Measurements from ENCODE around the gene MCF2L.
"Not testable (repeated sequence)": the region's sequence is repeated elsewhere in the genome, so short reads cannot be mapped to it uniquely, and the experiment has no call there.

MCF2L gene

DNA sequence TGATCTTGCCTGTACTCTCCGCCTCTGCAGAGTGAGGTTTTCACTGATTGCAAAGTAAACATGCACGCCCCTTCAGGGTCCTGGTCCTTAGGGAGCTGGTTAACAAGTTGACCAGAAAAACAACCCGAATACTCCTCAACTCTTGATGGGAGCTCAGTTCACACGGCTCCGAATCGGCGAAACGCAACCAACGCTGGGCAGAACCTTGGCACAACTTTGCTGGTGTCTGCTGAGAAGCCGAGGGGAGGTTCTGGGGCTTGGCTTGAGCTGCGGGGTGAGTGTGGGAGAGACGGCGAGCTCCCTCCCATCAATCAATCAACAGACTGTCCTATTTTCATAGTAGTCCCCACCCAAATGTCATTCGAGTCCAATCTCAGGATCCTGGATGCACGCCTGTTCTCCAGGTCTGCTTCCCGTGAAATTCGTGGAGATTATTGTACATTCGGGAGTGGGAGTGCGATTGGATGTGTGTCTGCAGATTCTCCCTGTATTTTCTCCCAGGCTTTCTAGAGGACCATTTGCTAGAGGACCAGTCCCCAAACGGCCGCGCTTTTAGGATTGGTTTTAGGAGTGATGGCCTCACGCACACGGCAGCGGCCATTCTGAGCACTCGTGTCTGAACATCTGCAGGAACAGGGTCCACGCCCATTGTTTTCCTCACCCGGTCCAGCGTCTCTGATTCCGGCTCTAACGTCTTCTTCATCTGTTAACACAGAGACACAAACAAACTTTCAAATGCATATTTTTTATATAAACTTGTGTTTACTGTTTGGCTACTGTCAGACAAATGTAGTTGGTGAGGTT lies 85.0 kb downstream of the MCF2L start:
- DNase-seq = no peak

DNA sequence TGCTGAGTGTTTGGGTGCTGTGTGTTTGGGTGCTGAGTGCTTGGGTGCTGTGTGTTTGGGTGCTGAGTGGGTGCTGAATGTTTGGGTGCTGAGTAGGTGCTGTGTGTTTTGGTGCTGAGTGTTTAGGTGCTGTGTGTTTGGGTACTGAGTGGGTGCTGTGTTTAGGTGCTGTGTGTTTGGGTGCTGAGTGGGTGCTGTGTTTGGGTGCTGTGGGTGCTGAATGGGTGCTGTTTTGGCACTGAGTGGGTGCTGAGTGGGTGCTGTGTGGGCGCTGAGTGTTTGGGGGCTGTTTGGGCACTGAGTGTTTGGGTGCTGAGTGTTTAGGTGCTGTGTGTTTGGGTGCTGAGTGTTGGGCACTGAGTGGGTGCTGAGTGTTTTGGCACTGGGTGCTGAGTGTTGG lies 88.1 kb downstream of the MCF2L start:
- DNase-seq = no peak

- not testable (repeated sequence) for DNase-seq
Observed at GRCh38 chr13:113057559-113057958, 88.5 kb downstream of the MCF2L start.

GRCh38 chr13:113058129-113058987 lies 89.3 kb downstream of the MCF2L start:
- DNase-seq = no peak

DNA sequence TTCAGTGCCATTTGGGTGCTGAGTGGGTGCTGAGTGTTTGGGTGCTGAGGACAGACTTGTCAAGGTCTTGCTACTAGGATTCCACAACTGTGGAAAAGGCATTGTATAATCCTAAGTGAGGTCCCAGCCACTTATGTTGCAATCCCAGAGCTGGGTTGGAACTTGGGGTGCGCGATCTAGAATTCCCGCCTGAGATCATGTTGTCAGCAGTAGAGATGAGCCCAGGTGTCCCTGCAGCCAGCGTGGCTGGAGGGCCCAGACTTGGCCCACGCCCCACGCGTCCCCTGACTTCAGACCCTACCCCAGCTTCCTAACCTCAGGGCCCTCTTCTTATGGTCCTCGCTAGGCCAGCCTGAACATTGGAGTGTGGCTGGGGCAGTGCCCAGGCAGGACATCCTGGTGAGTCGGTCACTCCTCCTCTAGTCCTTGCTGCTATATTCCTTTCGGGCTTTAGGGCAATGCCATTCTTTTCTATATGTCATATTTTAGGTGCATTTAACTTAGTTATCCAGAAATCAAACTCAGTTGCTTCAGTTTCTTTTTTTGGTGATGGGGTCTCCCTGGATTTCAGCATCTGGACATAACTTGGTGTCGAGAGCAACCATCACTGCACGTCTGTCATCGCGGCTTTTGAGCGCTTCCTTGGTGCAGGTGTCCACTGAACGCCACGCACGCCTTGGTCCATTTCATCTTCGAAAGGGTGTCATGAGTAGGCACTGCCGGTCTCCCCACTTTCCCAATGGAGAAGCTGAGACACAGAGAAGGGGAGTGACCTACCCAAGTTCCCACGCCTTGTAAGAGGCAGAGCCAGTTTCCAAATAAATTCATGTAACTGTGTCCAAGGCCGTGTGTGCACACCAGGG lies 90.2 kb downstream of the MCF2L start:
- no peak for DNase-seq

- no peak for DNase-seq
Observed at GRCh38 chr13:113059891-113060290, 90.9 kb downstream of the MCF2L start.

GRCh38 chr13:113060557-113061270 lies 91.7 kb downstream of the MCF2L start:
- DNase-seq = no peak

GRCh38 chr13:113061271-113061625 lies 92.2 kb downstream of the MCF2L start:
- DNase-seq = no peak

GRCh38 chr13:113061796-113062425 lies 92.9 kb downstream of the MCF2L start:
- DNase-seq = no peak

DNA sequence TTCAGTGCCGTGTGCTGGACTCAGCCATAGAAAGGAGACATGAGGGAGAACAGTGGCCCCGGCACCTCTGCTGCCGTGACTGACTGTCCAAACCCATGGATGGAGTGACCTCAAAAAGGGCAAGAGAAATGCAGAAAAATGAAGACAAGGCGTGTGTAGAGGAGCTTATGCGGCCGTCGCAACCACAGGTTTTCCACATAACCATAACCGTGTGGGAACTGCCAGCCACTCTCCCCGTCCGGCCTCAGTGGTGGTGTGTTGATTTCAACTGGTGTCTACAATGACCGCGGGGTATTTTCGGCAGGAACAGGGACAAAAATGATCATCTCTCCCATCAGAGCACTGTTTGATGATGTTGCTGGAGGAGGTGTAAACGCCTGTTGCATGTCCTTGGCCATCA lies 93.7 kb downstream of the MCF2L start:
- no peak for DNase-seq

GRCh38 chr13:113063091-113063491 lies 94.1 kb downstream of the MCF2L start:
- DNase-seq = no peak

GRCh38 chr13:113064000-113064533 lies 95.1 kb downstream of the MCF2L start:
- no peak for DNase-seq

- DNase-seq = no peak
Observed at GRCh38 chr13:113064534-113065405, 95.8 kb downstream of the MCF2L start.

- no peak for DNase-seq
Observed at GRCh38 chr13:113065406-113066141, 96.6 kb downstream of the MCF2L start.

DNA sequence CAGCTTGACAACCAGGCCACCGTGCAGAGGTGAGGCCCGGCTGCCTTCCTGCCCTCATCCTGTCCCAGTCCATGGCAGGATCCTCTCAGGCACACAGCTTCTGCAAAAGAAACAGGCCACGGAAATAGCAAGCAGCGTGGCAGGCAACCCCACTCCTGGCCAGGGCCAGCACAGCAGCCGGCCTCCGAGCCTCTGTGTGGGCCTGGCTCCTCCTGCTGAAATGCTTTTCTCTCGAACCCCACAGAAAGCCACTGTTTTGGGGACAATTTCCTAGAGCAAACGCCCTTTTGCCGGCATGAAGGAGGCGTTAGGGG lies 97.1 kb downstream of the MCF2L start:
- DNase-seq = no peak

- DNase-seq = no peak
Observed at GRCh38 chr13:113066746-113067145, 97.7 kb downstream of the MCF2L start.

DNA sequence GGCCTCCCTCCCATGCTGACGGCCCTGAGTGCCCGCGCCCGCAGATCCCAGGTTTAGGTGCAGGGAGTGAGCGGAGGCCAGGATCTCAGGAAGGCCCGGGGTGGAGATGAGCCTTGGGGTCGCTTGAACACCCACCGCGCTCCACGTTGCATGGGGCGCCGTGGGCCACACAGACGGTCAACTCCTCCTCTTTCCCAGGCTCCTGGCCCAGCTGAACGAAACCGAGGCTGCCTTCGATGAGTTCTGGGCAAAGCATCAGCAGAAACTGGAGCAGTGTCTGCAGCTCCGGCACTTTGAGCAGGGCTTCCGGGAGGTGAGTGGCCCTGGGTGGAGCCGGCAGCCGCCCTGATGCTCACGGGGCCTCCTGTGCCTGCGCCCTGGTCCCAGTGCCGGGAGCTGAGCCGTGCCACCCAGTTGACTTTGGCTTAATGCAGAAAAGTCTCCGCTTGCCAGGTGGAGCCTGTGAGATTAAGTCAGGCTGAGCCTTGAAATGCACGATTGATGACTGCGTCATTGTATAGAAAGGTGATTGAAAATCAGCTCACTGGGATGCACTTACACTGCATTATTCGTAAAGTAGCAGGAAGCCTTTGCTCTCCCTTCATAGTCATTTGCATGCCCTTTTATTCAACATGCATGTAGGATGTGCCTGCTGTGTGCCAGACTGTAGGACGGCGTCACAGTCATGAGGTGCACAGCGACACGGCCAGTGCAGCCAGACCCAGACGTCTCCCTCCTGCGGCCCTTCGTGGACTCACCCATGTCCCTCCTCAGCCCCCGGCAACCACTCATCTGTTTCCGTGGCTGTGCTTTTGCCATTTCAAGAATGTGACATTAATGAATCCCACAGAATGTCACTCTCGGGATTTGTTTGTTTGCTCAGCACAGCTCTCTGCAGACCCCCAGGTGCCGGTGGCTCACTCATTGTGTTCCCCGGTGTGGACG lies 101.1 kb downstream of the MCF2L start:
- no peak for DNase-seq

DNA sequence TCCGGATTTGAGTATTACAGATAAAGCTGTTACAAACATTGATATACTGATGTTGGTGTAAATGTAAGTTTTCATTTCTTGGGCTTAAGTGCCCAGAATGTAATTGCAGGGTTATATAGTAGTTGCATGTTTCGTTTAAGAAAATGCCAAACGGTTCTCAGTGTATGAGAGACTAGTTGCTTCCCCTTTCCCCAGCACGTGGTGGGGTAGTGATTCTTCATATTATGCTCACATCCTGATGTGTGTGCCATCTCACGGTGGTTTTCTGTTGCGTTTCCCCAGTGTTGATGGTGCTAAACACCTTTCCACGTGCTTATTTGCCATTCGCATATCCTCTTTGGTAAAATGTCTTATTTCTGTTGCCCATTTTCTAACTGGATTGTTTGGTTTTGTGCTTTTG lies 101.8 kb downstream of the MCF2L start:
- no peak for DNase-seq

DNA sequence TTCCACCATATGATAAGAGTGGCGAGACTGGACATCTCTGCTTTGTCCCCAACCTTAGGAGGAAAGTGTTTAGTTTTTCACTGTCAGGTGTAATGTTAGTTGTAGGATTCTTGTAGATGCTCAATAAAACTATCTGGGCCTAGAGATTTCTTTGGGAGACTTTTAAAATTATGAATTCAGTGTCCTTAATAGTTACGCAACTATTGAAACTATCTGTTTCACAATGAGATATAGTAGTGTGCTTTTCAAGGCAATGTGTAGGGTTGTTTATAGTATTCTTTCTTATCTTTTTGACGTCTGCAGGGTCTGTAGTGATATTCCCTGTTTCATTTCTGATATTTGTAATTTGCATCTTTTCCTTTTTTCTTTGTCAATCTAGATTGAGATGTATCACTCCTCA lies 103.4 kb downstream of the MCF2L start:
- no peak for DNase-seq

All from activated CD4-positive, alpha-beta T cell treated with anti-CD3 and anti-CD28 coated beads, Interleukin-10, Interleukin-2, amounts not matched to agents 100 ng/mL and 50 ng/mL, durations not matched to agents 16 hours and 8 hours (primary cell).